A673 (cell line): ENCODE data around the gene GRM5. TPM values are rescaled to one million over a fixed set of nuclear protein-coding genes. Genes with fewer than 3 reads are reported as not detected.
"Not testable (repeated sequence)": the region's sequence is repeated elsewhere in the genome, so short reads cannot be mapped to it uniquely, and the experiment has no call there.

Source experiments
- BruUV-seq: library from RNA; stranded (reverse); fragments of 400-500 nt; replicated peaks from 2 replicates; lab custom pipeline; 2021; lab: Mats Ljungman, UMichigan
- CTCF ChIA-PET: fragments of 300-600 bp; sonication (Branson Sonifier 250); formaldehyde crosslinking; loops from one replicate; lab custom pipeline; 2022; ENCODE audit warnings: antibody characterized with exemption; lab: Charles Lee
- POLR2A ChIA-PET: fragments of 300-600 bp; sonication (Branson Sonifier 250); formaldehyde crosslinking; loops from one replicate; lab custom pipeline; 2022; ENCODE audit warnings: antibody characterized with exemption; ENCODE audit not compliant: low non-redundant PET; lab: Charles Lee
- DNase-seq: peaks from one replicate; pipeline ENCODE4 v3.0.0-alpha.2; 2015; ENCODE audit warnings: low spot score
- H3K27ac ChIP-seq: fragments of 200-600 bp; sonication (generic); 2 replicates; pipeline ENCODE4 v1.5.1; 2016; ENCODE audit warnings: mixed run types, low read depth, mild to moderate bottlenecking, mixed read lengths, antibody characterized with exemption, low read length; ENCODE audit not compliant: poor library complexity, severe bottlenecking
- H3K27me3 ChIP-seq: fragments of 200-600 bp; sonication (generic); replicated peaks from 2 replicates; pipeline ENCODE4 v1.6.1; 2017; ENCODE audit warnings: mixed run types, low read depth, mild to moderate bottlenecking, mixed read lengths, antibody characterized with exemption, low read length; ENCODE audit not compliant: insufficient read depth, poor library complexity
- H3K36me3 ChIP-seq: fragments of 200-600 bp; sonication (generic); 2 replicates; pipeline ENCODE4 v1.6.1; 2016; ENCODE audit warnings: mixed run types, mild to moderate bottlenecking, mixed read lengths, antibody characterized with exemption, low read length; ENCODE audit not compliant: insufficient read depth, poor library complexity, severe bottlenecking
- H3K4me1 ChIP-seq: fragments of 200-600 bp; sonication (generic); 2 replicates; pipeline ENCODE4 v1.6.1; 2017; ENCODE audit warnings: mixed run types, mild to moderate bottlenecking, mixed read lengths, antibody characterized with exemption, low read length; ENCODE audit not compliant: insufficient read depth, poor library complexity, severe bottlenecking
- H3K4me3 ChIP-seq: fragments of 200-600 bp; sonication (generic); 2 replicates; pipeline ENCODE4 v1.5.1; 2016; ENCODE audit warnings: low read depth, mixed run types, mild to moderate bottlenecking, mixed read lengths, low read length; ENCODE audit not compliant: poor library complexity, severe bottlenecking
- H3K9me3 ChIP-seq: fragments of 200-600 bp; sonication (generic); 2 replicates; pipeline ENCODE4 v1.6.1; 2016; ENCODE audit warnings: mixed run types, low read depth, mild to moderate bottlenecking, mixed read lengths, antibody characterized with exemption, low read length; ENCODE audit not compliant: poor library complexity, severe bottlenecking
- EZH2 ChIP-seq: fragments of 200-600 bp; sonication (generic); IDR thresholded peaks from 2 replicates; pipeline ENCODE4 v1.6.1; 2017; ENCODE audit warnings: borderline replicate concordance, low read depth, mild to moderate bottlenecking, mixed read lengths, antibody characterized with exemption, low read length; ENCODE audit not compliant: poor library complexity, severe bottlenecking
- intact Hi-C: fragments of 100-400 bp; cut with micrococcal nuclease; formaldehyde crosslinking; loops from one replicate; pipeline ENCODE4 v1.10.0; 2022; ENCODE audit not compliant: unreplicated experiment
- total RNA-seq: library from RNA; stranded (reverse); gene quantifications from 2 replicates; pipeline ENCODE4 v1.2.3, GENCODE V29; 2021
- TF ChIP-seq, protein P1 (sequence below): fragments of 300-800, 200-600 bp; sonication (generic); conservative IDR thresholded peaks from 2 replicates; pipeline ENCODE4 v1.5.1; 2017; ENCODE audit warnings: low read depth, mild to moderate bottlenecking, antibody characterized with exemption, low read length, moderate library complexity, mixed read lengths

GRM5 gene
- total RNA-seq, 1 experiment from 2014 or later, result not detected

- DNase-seq, result no peak
- intact Hi-C loops, result no loop called here
- no peaks in the 10 kb centered on the region for H3K27me3 ChIP-seq
- H3K4me1 ChIP-seq, result no peaks in the 10 kb centered on the region
- ChIA-PET POLR2A (no interaction called here), CTCF (no interaction called here)
- H3K9me3 ChIP-seq, result no peaks in the 10 kb centered on the region
- H3K36me3 ChIP-seq, result no peaks in the 10 kb centered on the region
- BruUV-seq, result no TSS peak
- TF ChIP-seq EZH2, result no peak
- TF ChIP-seq, protein P1, sequence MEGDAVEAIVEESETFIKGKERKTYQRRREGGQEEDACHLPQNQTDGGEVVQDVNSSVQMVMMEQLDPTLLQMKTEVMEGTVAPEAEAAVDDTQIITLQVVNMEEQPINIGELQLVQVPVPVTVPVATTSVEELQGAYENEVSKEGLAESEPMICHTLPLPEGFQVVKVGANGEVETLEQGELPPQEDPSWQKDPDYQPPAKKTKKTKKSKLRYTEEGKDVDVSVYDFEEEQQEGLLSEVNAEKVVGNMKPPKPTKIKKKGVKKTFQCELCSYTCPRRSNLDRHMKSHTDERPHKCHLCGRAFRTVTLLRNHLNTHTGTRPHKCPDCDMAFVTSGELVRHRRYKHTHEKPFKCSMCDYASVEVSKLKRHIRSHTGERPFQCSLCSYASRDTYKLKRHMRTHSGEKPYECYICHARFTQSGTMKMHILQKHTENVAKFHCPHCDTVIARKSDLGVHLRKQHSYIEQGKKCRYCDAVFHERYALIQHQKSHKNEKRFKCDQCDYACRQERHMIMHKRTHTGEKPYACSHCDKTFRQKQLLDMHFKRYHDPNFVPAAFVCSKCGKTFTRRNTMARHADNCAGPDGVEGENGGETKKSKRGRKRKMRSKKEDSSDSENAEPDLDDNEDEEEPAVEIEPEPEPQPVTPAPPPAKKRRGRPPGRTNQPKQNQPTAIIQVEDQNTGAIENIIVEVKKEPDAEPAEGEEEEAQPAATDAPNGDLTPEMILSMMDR, result no peak
- H3K27ac ChIP-seq, result no peak overlapping the region
- H3K4me3 ChIP-seq, result no peak overlapping the region
These were observed 114.8 kb downstream of the GRM5 start for GRCh38 chr11:88950975-88951374.

DNA sequence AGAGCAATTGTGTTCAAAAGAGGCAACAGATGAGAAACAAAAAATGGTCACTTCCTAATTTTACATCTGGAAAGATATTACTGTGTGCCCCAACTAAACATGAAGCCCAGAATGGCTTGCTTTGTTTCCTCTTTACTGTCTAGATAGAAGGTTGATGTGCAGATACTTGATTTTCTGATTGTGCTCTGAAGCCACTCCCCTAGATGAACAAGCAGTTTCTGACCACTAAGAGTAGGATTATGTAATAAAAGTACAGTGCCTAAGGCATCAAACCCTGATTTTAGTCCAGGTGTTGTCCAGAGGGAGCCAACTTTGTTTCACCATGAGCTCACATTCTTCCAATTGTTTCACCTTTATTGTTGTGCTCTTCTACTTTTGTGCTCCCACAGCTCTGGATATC, 116.9 kb downstream of the GRM5 start:
- H3K9me3 ChIP-seq, POLR2A ChIA-PET, CTCF ChIA-PET, H3K27ac ChIP-seq, intact Hi-C loops, H3K4me3 ChIP-seq, BruUV-seq, DNase-seq, H3K36me3 ChIP-seq, H3K4me1 ChIP-seq, H3K27me3 ChIP-seq: not testable (repeated sequence)

DNA sequence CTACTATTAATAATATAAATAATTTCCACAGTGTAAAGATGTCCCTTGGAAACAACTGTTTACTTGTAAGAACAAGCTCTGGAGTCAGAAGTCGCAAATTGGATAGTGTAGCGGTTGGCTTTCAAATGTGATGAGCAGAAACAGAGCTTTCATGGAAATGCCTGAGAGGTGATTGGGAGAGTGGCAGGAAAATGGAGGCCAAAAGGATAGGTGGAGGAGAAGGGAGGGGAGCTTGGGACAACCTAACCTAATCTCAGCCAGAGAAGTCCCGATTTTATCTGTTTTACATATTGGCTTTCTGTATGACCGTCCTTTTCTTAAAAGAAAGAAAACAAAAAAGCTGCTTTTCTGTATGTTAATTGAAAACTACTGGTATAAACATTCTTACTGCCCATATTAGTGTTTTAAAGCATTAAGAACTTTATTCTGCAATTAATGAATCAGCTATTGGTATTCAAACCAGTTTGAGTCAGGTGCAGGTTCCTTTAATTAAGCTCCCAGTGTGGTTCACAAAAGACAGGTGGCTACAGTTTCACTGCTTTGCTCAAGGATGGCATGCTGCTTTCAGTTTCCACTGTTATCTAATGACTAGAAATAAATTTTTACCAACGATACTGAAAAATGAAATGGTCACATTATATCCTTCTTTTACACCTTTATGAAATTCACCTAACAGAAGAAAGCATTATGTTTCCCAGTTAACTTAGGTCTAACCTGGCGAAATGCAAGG, 117.8 kb downstream of the GRM5 start:
- CTCF ChIA-PET, BruUV-seq, H3K4me1 ChIP-seq, H3K27me3 ChIP-seq, H3K27ac ChIP-seq, H3K36me3 ChIP-seq, H3K4me3 ChIP-seq, POLR2A ChIA-PET, H3K9me3 ChIP-seq, DNase-seq, intact Hi-C loops: not testable (repeated sequence)

DNA sequence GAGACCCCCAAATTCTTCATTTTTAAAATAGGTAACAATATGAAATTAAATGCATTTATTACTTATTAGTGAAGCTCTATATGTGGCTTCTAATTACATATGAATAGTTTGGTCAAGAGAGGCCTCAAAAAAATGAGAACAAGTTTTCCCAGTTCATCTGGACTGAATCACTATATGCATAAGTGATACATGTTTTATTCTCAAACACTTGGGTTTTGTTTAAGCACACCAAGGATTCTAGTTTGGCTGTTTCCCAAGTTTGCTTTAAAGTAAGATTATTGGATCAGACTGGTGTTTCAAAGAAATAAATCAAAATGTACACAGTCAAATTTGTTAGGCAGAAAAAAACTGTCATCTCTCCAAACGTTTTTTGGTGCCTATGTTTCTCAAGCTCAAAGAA, 136.1 kb downstream of the GRM5 start:
- H3K9me3 ChIP-seq, DNase-seq, POLR2A ChIA-PET, H3K27me3 ChIP-seq, BruUV-seq, intact Hi-C loops, H3K4me1 ChIP-seq, H3K36me3 ChIP-seq, H3K27ac ChIP-seq, CTCF ChIA-PET, H3K4me3 ChIP-seq: not testable (repeated sequence)

DNA sequence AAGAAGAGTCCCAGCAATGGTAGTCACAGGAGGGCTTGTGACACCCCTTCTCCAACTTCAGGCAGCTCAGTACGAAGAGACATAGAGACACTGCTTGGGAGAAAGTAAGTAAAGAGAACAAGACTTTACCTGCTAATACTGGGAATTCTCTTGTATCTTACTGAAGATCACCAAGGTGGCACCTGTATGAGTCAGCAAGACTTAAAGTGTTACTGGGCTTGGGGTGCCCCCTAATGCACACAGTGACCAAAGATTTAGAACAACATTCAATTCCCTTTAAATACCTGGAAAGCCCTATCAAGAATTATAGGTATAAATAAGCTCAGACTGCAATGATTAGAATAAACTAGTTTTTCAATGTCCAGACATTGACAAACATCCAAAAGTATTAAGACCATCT, 148.7 kb downstream of the GRM5 start:
- H3K36me3 ChIP-seq, DNase-seq, H3K9me3 ChIP-seq, intact Hi-C loops, H3K27ac ChIP-seq, CTCF ChIA-PET, POLR2A ChIA-PET, H3K27me3 ChIP-seq, H3K4me1 ChIP-seq, BruUV-seq, H3K4me3 ChIP-seq: not testable (repeated sequence)
